Measurements from ENCODE around the gene C1S. TPM values are rescaled to one million over a fixed set of nuclear protein-coding genes. Genes with fewer than 3 reads are reported as not detected.

C1S gene
- total and polyA plus RNA-seq, 9 of the 15 experiments (the other 6 are each of a cell fraction or from before 2014, with no cell fraction given): 0.08 to 0.84 (median 0.27) TPM

- no peak for TF ChIP-seq MYNN (IDR thresholded peaks at IDR 0.05)
- TF ChIP-seq MYNN (CRISPR knock-in tag; IDR thresholded peaks at IDR 0.05): no peak
- TF ChIP-seq GATAD2B (IDR thresholded peaks at IDR 0.05; ENCODE audit: borderline replicate concordance): no peak
- TF ChIP-seq CHD2 (IDR thresholded peaks at IDR 0.05; ENCODE audit: low read depth, low read length): no peak
- TF ChIP-seq TCF7L2 (IDR thresholded peaks at IDR 0.05; ENCODE audit: low read depth, low read length): no peak
- peak; percentile 94; the same call in 1 of the 2 replicates for TF ChIP-seq ZNF76 (CRISPR knock-in tag; IDR thresholded peaks at IDR 0.05; ENCODE audit: borderline replicate concordance)
- no peak for TF ChIP-seq POLR2H (tag; IDR thresholded peaks at IDR 0.05; ENCODE audit: low read depth)
- TF ChIP-seq IRF2 (CRISPR knock-in tag; IDR thresholded peaks at IDR 0.05): no peak
- TF ChIP-seq ZNF274 (IDR thresholded peaks at IDR 0.05; ENCODE audit: borderline replicate concordance, low read depth, low read length): no peak
- peak in 1 of 2 experiments; percentile 67; a peak in 1 of 4 replicates for TF ChIP-seq MAZ (CRISPR knock-in tag; conservative IDR thresholded peaks at IDR 0.05 in 1 of 2, IDR thresholded peaks at IDR 0.05 in 1 of 2)
- TF ChIP-seq MXI1 (IDR thresholded peaks at IDR 0.05; ENCODE audit: low read depth, low read length): no peak
- TF ChIP-seq ZNF324 (CRISPR knock-in tag; IDR thresholded peaks at IDR 0.05): no peak
- TF ChIP-seq PPARD (CRISPR knock-in tag; IDR thresholded peaks at IDR 0.05): no peak
- no peak for TF ChIP-seq COPS2 (conservative IDR thresholded peaks at IDR 0.05)
- no peak for TF ChIP-seq KLF16 (IDR thresholded peaks at IDR 0.05)
- no peak for TF ChIP-seq ELF4 (CRISPR knock-in tag; IDR thresholded peaks at IDR 0.05)
- TF ChIP-seq ZKSCAN3 (CRISPR knock-in tag; IDR thresholded peaks at IDR 0.05): no peak
- TF ChIP-seq ZNF717 (CRISPR knock-in tag; IDR thresholded peaks at IDR 0.05): no peak
- TF ChIP-seq CUX1 (CRISPR knock-in tag; IDR thresholded peaks at IDR 0.05): 0 out of 2 replicates have a peak, but pooled peaks have one; percentile 48
- TF ChIP-seq STAT5A (IDR thresholded peaks at IDR 0.05; ENCODE audit: borderline replicate concordance, low read length): no peak
- TF ChIP-seq SMARCE1 (IDR thresholded peaks at IDR 0.05): peak; percentile 47; the same call in 1 of the 2 replicates
- TF ChIP-seq EP400 (IDR thresholded peaks at IDR 0.05): no peak
- peak; percentile 57; the same call in 1 of the 2 replicates for TF ChIP-seq ELF2 (CRISPR knock-in tag; IDR thresholded peaks at IDR 0.05)
Measured at GRCh38 chr12:7058163-7058845, 2.2 kb upstream of the C1S start (continued).

Data from K562 (cell line).